HEK293T (cell line): ENCODE data around the gene RLBP1.

ENCODE experiments used
- ARNT ChIP-seq: fragments of 450-650 bp; IDR thresholded peaks from 2 replicates; pipeline ENCODE4 v1.6.1; 2017; ENCODE audit warnings: mild to moderate bottlenecking
- BHLHE40 ChIP-seq: fragments of 450-650 bp; IDR thresholded peaks from 2 replicates; pipeline ENCODE4 v1.6.1; 2016; ENCODE audit warnings: mild to moderate bottlenecking, moderate library complexity, borderline replicate concordance
- FOXK2 ChIP-seq: fragments of 450-650 bp; IDR thresholded peaks from 2 replicates; pipeline ENCODE4 v1.6.1; 2016; ENCODE audit warnings: mild to moderate bottlenecking
- FOXM1 ChIP-seq: fragments of 450-650 bp; IDR thresholded peaks from 2 replicates; pipeline ENCODE4 v1.6.1; 2017; ENCODE audit warnings: mild to moderate bottlenecking, borderline replicate concordance
- SP1 ChIP-seq: fragments of 450-650 bp; IDR thresholded peaks from 2 replicates; pipeline ENCODE4 v1.6.1; 2017
- TARDBP ChIP-seq: fragments of 450-650 bp; IDR thresholded peaks from 2 replicates; pipeline ENCODE4 v1.6.1; 2016

- TF ChIP-seq FOXM1 (no peak), ARNT (no peak), FOXK2 (no peak), SP1 (no peak), BHLHE40 (no peak), TARDBP (no peak)
Measured at GRCh38 chr15:89205991-89206585, 15.3 kb downstream of the RLBP1 start.
